Hepatocyte (in vitro differentiated cells): ENCODE measurements around the gene UNC45B.

Experiments used
- EZH2 ChIP-seq: fragments of 200-600 bp; sonication (generic); IDR thresholded peaks from 2 replicates; pipeline ENCODE4 v1.6.1; 2016; ENCODE audit warnings: antibody characterized with exemption, mild to moderate bottlenecking, borderline replicate concordance
- EZH2phosphoT487 ChIP-seq: fragments of 200-600 bp; sonication (generic); IDR thresholded peaks from one replicate; pipeline ENCODE4 v1.6.1; 2018; ENCODE audit warnings: antibody characterized with exemption, mild to moderate bottlenecking, low read depth, moderate library complexity; ENCODE audit not compliant: unreplicated experiment, severe bottlenecking

DNA sequence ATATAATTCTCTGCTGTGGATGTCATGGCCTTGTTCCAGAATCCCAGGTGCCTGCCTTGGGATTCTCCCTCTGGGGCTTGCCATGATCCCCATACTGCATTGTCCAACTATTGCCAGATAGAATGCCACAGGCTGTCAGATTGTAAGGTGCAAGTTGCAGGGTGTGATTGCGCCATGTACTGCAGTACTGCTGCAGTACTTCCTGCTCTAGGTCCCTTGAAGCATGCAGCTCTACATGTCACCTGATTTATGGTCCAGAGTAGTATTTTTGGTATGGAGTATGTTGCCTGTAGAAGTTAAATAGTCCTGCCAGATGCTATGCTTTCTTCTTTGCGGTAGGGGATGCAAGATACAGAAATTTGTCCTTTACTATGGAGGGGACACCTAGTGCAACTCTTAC lies 88.3 kb downstream of the UNC45B start:
- TF ChIP-seq EZH2 (no peak), EZH2phosphoT487 (no peak)
